ENCODE measurements around the gene MRTFB.

DNA sequence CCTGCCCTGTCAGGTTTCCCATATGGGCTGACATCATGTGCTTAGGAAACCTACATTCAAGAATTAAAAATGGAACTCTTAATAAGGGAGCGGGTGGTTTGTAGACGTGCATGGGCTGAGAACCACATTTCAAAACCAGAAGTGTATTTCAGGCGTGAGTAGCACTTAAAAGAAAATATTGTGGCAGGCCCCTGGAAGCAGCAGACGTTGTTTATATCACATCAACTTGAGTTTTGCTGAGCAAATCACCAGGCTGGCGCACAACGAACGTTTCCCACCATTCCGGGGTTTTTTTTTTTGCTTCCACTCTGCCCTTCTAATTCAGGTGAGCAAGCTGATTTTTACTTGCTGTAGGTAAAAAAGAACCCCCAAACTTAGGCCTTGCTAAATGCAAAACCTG lies 220.2 kb downstream of the MRTFB start:
- TF ChIP-seq, protein P1, sequence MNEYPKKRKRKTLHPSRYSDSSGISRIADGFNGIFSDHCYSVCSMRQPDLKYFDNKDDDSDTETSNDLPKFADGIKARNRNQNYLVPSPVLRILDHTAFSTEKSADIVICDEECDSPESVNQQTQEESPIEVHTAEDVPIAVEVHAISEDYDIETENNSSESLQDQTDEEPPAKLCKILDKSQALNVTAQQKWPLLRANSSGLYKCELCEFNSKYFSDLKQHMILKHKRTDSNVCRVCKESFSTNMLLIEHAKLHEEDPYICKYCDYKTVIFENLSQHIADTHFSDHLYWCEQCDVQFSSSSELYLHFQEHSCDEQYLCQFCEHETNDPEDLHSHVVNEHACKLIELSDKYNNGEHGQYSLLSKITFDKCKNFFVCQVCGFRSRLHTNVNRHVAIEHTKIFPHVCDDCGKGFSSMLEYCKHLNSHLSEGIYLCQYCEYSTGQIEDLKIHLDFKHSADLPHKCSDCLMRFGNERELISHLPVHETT (CRISPR knock-in tag; conservative IDR thresholded peaks at IDR 0.05): no peak
- TF ChIP-seq SRF (IDR thresholded peaks at IDR 0.05; ENCODE audit: low read depth, low read length): no peak

All from HepG2 (cell line).